Coronary artery (tissue), 2 donors: Measurements from ENCODE around the gene LRFN2.

Experiments
- DNase-seq: peaks from one replicate; pipeline ENCODE4 v3.0.0-alpha.2; 2017; ENCODE audit warnings: low spot score
- H3K27ac ChIP-seq, 2 donors: fragments of 200-600 bp; sonication (generic); one replicate each; pipeline ENCODE4 v1.5.1; 2016 to 2019
- H3K4me3 ChIP-seq: fragments of 200-600 bp; sonication (generic); 2 replicates; pipeline ENCODE4 v1.5.1; 2016; ENCODE audit warnings: mild to moderate bottlenecking, moderate library complexity
- CTCF ChIP-seq: fragments of 200-600 bp; sonication (generic); IDR thresholded peaks from one replicate; pipeline ENCODE4 v1.5.1; 2019; ENCODE audit warnings: antibody characterized with exemption

Gene LRFN2

GRCh38 chr6:40588480-40588879, 1.3 kb upstream of the LRFN2 start:
- Histone ChIP-seq H3K27ac (no peak overlapping the region), H3K4me3 (no peak overlapping the region)
- no peak for TF ChIP-seq CTCF
- DNase-seq, result no peak

DNA sequence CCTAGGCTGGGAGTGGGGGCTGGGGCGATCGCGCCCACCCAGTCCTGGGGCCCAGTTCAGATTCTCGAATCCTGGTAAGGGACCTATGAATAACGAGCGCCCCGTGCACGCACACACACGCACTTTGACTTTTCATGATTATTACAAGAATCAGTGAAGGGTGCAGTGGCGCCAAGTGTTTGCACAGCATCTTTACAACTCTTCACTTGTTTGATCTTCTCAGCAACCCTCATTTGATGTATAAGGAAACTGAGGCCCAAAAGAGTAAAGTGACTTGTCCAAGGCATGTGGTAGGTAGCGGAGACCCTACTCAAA, 863 bp upstream of the LRFN2 start:
- H3K4me3 ChIP-seq, result peak overlapping the region; percentile 74
- H3K27ac ChIP-seq, result no peak overlapping the region
- TF ChIP-seq CTCF, result no peak
- no peak for DNase-seq

DNA sequence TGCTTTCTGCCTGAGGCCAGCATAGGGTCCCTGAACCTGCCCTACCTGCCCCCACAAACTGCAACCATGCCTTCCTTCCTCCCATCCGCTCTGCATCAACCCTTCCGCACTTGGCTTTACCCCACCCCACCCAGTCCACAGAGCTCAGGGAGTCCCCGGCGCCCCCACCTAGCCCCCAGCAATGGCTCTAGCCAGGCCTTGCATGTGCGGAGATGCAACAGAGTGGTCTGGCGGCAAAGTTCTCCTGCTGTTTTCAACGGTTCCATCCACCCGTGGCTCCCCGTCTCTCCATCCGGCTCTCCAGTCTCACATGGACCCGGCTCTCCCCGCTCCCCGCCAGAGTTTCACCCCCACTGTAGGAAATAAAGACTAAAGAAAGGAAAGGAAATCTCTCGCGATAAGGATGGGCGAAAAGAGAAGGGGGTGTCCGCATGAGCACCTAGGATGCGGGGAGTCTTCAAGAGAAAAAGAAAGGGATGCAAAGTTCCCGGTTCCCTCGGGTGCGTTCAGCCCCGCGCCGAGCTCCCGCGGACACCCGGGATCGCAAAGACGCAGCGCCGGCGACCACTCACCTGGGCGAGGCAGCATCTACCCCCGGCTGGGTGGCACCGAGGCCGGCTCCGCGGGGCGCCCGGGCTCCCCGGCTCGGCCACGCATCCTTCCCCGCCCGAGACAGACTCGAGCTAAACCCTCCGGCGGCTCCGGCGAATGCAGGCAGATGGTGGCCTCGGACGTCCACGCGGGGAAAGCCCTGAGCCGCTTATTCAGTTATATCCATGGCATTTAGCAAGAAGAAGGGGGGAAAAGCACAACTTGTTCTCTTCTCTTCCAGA, 579 bp downstream of the LRFN2 start:
- H3K4me3 ChIP-seq, result peak overlapping the region; percentile 74
- H3K27ac ChIP-seq, result no peak overlapping the region
- TF ChIP-seq CTCF, result no peak
- DNase-seq, result no peak

GRCh38 chr6:40585651-40586269, 1.4 kb downstream of the LRFN2 start:
- DNase-seq, result no peak
- Histone ChIP-seq H3K4me3 (no peak overlapping the region), H3K27ac (no peak overlapping the region)
- TF ChIP-seq CTCF, result no peak

- no peak for TF ChIP-seq CTCF
- Histone ChIP-seq H3K27ac (no peak overlapping the region), H3K4me3 (no peak overlapping the region)
- no peak for DNase-seq
Measured at GRCh38 chr6:40585223-40585622, 1.9 kb downstream of the LRFN2 start.

GRCh38 chr6:40584741-40585140, 2.4 kb downstream of the LRFN2 start:
- Histone ChIP-seq H3K27ac (no peak overlapping the region), H3K4me3 (no peak overlapping the region)
- no peak for TF ChIP-seq CTCF
- DNase-seq, result no peak

- H3K27ac ChIP-seq, result no peak overlapping the region
- H3K4me3 ChIP-seq, result no peak overlapping the region
- no peak for TF ChIP-seq CTCF
- no peak for DNase-seq
Measured at GRCh38 chr6:40583709-40584108, 3.5 kb downstream of the LRFN2 start.
